Lung (tissue), 12 donors: ENCODE results near the gene LDB2. TPM values are rescaled to one million over a fixed set of nuclear protein-coding genes. Genes with fewer than 3 reads are reported as not detected.

Experiments
- ATAC-seq: fragments of 200-7000 bp; cut with Tn5 transposase; one replicate; pipeline ENCODE4 v1.9.1; 2020; ENCODE audit warnings: moderate number of reproducible peaks; ENCODE audit not compliant: insufficient read depth, low FRiP score
- DNase-seq, 3 donors: peaks; one replicate each; pipeline ENCODE4 v3.0.0-alpha.2; 2013 to 2017
- H3K27ac ChIP-seq, 2 donors: one replicate each; pipeline ENCODE4 v1.5.1; 2013; ENCODE audit warnings: mild to moderate bottlenecking in 2 of 2, moderate library complexity in 2 of 2, control low read depth in 1 of 2, inconsistent platforms in 1 of 2, low read depth in 1 of 2, low read length in 1 of 2
- H3K27me3 ChIP-seq, 3 donors: one replicate each; pipeline ENCODE4 v1.5.1; 2013; ENCODE audit warnings: low read length in 2 of 3; ENCODE audit not compliant: control insufficient read depth in 3 of 3, insufficient read depth in 3 of 3
- H3K36me3 ChIP-seq, 4 donors: one replicate each; pipeline ENCODE4 v1.5.1; 2013; ENCODE audit warnings: low read length in 4 of 4, mild to moderate bottlenecking in 1 of 4, moderate library complexity in 1 of 4; ENCODE audit not compliant: control insufficient read depth in 4 of 4, insufficient read depth in 4 of 4
- H3K4me1 ChIP-seq, 5 donors: one replicate each; pipeline ENCODE4 v1.5.1; 2013; ENCODE audit warnings: low read length in 5 of 5, mild to moderate bottlenecking in 2 of 5, moderate library complexity in 1 of 5; ENCODE audit not compliant: control insufficient read depth in 5 of 5, insufficient read depth in 5 of 5
- H3K4me3 ChIP-seq: one replicate; pipeline ENCODE4 v1.5.1; 2013; ENCODE audit warnings: mild to moderate bottlenecking, control low read depth, moderate library complexity
- H3K9ac ChIP-seq, 2 donors: one replicate each; pipeline ENCODE4 v1.5.1; 2013; ENCODE audit warnings: low read length in 2 of 2, control low read depth in 1 of 2; ENCODE audit not compliant: insufficient read depth in 1 of 2
- H3K9me3 ChIP-seq, 4 donors: one replicate each; pipeline ENCODE4 v1.5.1; 2013; ENCODE audit warnings: low read length in 3 of 4, mild to moderate bottlenecking in 1 of 4, moderate library complexity in 1 of 4; ENCODE audit not compliant: control insufficient read depth in 4 of 4, insufficient read depth in 3 of 4
- WGBS, 2 donors: extraction: QIAGEN DNeasy Blood & Tissue Kit; methylation state at CpG; one replicate each; pipeline ENCODE4 v1.1.7; 2013; 5-methylcytosine and 5-hydroxymethylcytosine counted together
- polyA plus RNA-seq, 2 donors: library from polyadenylated mRNA; stranded (reverse); fragments of 200-250 nt; gene quantifications; one replicate each; pipeline ENCODE4 v1.2.1, GENCODE V29; 2013
- total RNA-seq, 2 donors: library from RNA; depleted of rRNA in 1 of 2; stranded (reverse); fragments of >200 nt in 1 of 2; gene quantifications; one replicate each; pipeline ENCODE4 v1.2.1, GENCODE V29; 2014 to 2021
- TF ChIP-seq, protein P1 (sequence below): IDR thresholded peaks from 2 replicates; pipeline ENCODE4 v1.5.1; 2012; ENCODE audit warnings: mild to moderate bottlenecking; ENCODE audit errors: control extremely low read depth, extremely low read depth
- donor health status: control.
- donor health status: control.
- donor health status: Bipolar disorder and iron deficiency.
- donor health status: healthy.
- donor health status: DM: yes; HTN: yes; CAD: no.

The LDB2 gene
- total and polyA plus RNA-seq, 4 donors, result 18.1 to 147 (median 46.1) TPM

GRCh38 chr4:16580514-16580913 is 317.9 kb downstream of the LDB2 start:
- no peak for ATAC-seq
- TF ChIP-seq, protein P1, sequence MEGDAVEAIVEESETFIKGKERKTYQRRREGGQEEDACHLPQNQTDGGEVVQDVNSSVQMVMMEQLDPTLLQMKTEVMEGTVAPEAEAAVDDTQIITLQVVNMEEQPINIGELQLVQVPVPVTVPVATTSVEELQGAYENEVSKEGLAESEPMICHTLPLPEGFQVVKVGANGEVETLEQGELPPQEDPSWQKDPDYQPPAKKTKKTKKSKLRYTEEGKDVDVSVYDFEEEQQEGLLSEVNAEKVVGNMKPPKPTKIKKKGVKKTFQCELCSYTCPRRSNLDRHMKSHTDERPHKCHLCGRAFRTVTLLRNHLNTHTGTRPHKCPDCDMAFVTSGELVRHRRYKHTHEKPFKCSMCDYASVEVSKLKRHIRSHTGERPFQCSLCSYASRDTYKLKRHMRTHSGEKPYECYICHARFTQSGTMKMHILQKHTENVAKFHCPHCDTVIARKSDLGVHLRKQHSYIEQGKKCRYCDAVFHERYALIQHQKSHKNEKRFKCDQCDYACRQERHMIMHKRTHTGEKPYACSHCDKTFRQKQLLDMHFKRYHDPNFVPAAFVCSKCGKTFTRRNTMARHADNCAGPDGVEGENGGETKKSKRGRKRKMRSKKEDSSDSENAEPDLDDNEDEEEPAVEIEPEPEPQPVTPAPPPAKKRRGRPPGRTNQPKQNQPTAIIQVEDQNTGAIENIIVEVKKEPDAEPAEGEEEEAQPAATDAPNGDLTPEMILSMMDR, result no peak
- H3K4me1 ChIP-seq, result peaks cover 0 to under 1% (median 0%) of the 10 kb centered on the region in 5 donors
- H3K9ac ChIP-seq, result no peak overlapping the region
- H3K9me3 ChIP-seq, result no peaks in the 10 kb centered on the region
- H3K36me3 ChIP-seq, result peaks cover 0 to 10% (median 5%) of the 10 kb centered on the region in 4 donors
- no peaks in the 10 kb centered on the region for H3K27me3 ChIP-seq
- no peak for DNase-seq
- no peak overlapping the region for H3K27ac ChIP-seq
- H3K4me3 ChIP-seq, result no peak overlapping the region

- no peaks in the 10 kb centered on the region for H3K9me3 ChIP-seq
- TF ChIP-seq, protein P1, result no peak
- H3K27me3 ChIP-seq, result no peaks in the 10 kb centered on the region
- 74 to 85% methylated on average over 3 of the region's 3 CpGs for WGBS, 2 donors
- ATAC-seq, result no peak
- peaks cover 0 to 7% (median 0%) of the 10 kb centered on the region in 5 donors for H3K4me1 ChIP-seq
- no peak for DNase-seq
- H3K9ac ChIP-seq, result no peak overlapping the region
- no peak overlapping the region for H3K27ac ChIP-seq
- H3K36me3 ChIP-seq, result peaks cover 0 to 10% (median 5%) of the 10 kb centered on the region in 4 donors
- H3K4me3 ChIP-seq, result no peak overlapping the region
Measured at GRCh38 chr4:16579866-16580265, 318.6 kb downstream of the LDB2 start.

GRCh38 chr4:16577177-16577576 is 321.3 kb downstream of the LDB2 start:
- H3K9ac ChIP-seq, result no peak overlapping the region
- DNase-seq, result no peak
- H3K9me3 ChIP-seq, result no peaks in the 10 kb centered on the region
- H3K4me1 ChIP-seq, result peaks cover 0 to 33% (median 6%) of the 10 kb centered on the region in 5 donors
- no peak for ATAC-seq
- TF ChIP-seq, protein P1, result no peak
- no peak overlapping the region for H3K27ac ChIP-seq
- no peaks in the 10 kb centered on the region for H3K27me3 ChIP-seq
- H3K4me3 ChIP-seq, result no peak overlapping the region
- 95 to 97% methylated on average over 3 of the region's 3 CpGs for WGBS, 2 donors
- peaks cover 0 to 3% (median 1%) of the 10 kb centered on the region in 4 donors for H3K36me3 ChIP-seq

DNA sequence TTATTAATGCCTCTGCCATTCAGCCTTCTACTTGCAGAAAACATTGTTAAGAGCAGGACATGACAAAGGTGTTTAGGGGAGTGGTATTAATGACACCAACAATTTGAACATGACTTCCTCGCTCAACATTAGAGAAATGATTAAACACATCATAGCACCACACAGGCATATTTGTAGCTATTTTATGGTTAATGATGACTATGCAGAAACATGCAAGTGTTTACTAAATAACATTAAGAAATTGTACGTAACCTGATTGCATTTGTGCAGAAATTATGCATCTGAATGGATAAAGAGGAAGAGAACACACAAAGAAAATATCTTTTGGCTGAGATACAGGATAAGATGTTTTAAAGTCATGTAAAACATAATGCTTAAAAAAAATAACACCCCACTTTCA is 323.5 kb downstream of the LDB2 start:
- no peak for DNase-seq
- TF ChIP-seq, protein P1, result no peak
- no peak overlapping the region for H3K4me3 ChIP-seq
- peaks cover 0 to 38% (median 9%) of the 10 kb centered on the region in 5 donors for H3K4me1 ChIP-seq
- no peaks in the 10 kb centered on the region for H3K9me3 ChIP-seq
- no peaks in the 10 kb centered on the region for H3K27me3 ChIP-seq
- no peak overlapping the region for H3K9ac ChIP-seq
- 88 to 90% methylated on average over 2 of the region's 2 CpGs for WGBS, 2 donors
- peaks cover 0 to 3% (median 1%) of the 10 kb centered on the region in 4 donors for H3K36me3 ChIP-seq
- ATAC-seq, result no peak
- no peak overlapping the region for H3K27ac ChIP-seq
